Measurements from ENCODE around the gene TECPR1. TPM values are rescaled to one million over a fixed set of nuclear protein-coding genes. Genes with fewer than 3 reads are reported as not detected.

The TECPR1 gene
- polyA plus RNA-seq, 2 donors = 8.4 to 17.1 TPM

- WGBS, 2 donors = 21 to 29% methylated on average over 20 of the region's 20 CpGs
- no peaks in the 10 kb centered on the region for H3K9me3 ChIP-seq (ENCODE audit: control insufficient read depth in 2 of 2, insufficient read depth in 1 of 2, low read depth in 1 of 2, low read length in 1 of 2)
Measured at GRCh38 chr7:98284335-98285036, 32.5 kb upstream of the TECPR1 start.

DNA sequence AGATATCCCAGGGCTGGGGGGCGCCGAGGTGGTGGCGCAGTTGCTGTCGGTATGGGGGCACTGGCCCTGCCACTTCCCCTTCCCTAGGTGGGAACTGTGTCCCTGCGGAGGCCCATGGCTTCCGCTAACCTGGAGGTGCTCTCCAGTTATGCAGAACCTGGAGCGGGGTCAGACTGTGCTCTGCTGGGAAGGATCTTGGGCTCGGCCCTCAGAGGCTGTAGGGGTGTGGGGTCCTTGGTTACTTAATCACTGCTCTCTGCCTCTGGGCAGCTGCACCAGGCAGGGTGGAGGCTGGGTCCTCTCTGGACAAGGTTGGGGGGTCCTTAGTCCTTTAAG is 31.8 kb upstream of the TECPR1 start:
- peak overlapping the region; percentile 65 to 86 for H3K4me3 ChIP-seq (ENCODE audit: low read depth in 1 of 2, low read length in 2 of 2)
- H3K27me3 ChIP-seq (ENCODE audit: control insufficient read depth in 1 of 2, insufficient read depth in 2 of 2, low read length in 2 of 2) = no peaks in the 10 kb centered on the region
- H3K36me3 ChIP-seq (ENCODE audit: control insufficient read depth in 2 of 2, insufficient read depth in 2 of 2, low read length in 1 of 2) = peaks cover 0 to 5% of the 10 kb centered on the region in 2 donors
- H3K4me1 ChIP-seq (ENCODE audit: control insufficient read depth in 2 of 2, insufficient read depth in 2 of 2, low read length in 1 of 2) = peaks cover 28 to 48% of the 10 kb centered on the region in 2 donors
- peak overlapping the region; percentile 85 to 86 for H3K27ac ChIP-seq (ENCODE audit: low read depth in 2 of 2, low read length in 1 of 2)
- no peaks in the 10 kb centered on the region for H3K9me3 ChIP-seq (ENCODE audit: control insufficient read depth in 2 of 2, insufficient read depth in 1 of 2, low read depth in 1 of 2, low read length in 1 of 2)
- 70 to 79% methylated on average over 8 of the region's 8 CpGs for WGBS, 2 donors

More at GRCh38 chr7:98284335-98285036, 32.5 kb upstream of the TECPR1 start:
- Histone ChIP-seq H3K4me3 (ENCODE audit: low read depth in 1 of 2, low read length in 2 of 2) (peak overlapping the region; percentile 65 to 86), H3K27me3 (ENCODE audit: control insufficient read depth in 1 of 2, insufficient read depth in 2 of 2, low read length in 2 of 2) (no peaks in the 10 kb centered on the region), H3K4me1 (ENCODE audit: control insufficient read depth in 2 of 2, insufficient read depth in 2 of 2, low read length in 1 of 2) (peaks cover 28 to 51% of the 10 kb centered on the region in 2 donors), H3K27ac (ENCODE audit: low read depth in 2 of 2, low read length in 1 of 2) (peak overlapping the region; percentile 85 to 86), H3K36me3 (ENCODE audit: control insufficient read depth in 2 of 2, insufficient read depth in 2 of 2, low read length in 1 of 2) (peaks cover 0 to 5% of the 10 kb centered on the region in 2 donors)

DNA sequence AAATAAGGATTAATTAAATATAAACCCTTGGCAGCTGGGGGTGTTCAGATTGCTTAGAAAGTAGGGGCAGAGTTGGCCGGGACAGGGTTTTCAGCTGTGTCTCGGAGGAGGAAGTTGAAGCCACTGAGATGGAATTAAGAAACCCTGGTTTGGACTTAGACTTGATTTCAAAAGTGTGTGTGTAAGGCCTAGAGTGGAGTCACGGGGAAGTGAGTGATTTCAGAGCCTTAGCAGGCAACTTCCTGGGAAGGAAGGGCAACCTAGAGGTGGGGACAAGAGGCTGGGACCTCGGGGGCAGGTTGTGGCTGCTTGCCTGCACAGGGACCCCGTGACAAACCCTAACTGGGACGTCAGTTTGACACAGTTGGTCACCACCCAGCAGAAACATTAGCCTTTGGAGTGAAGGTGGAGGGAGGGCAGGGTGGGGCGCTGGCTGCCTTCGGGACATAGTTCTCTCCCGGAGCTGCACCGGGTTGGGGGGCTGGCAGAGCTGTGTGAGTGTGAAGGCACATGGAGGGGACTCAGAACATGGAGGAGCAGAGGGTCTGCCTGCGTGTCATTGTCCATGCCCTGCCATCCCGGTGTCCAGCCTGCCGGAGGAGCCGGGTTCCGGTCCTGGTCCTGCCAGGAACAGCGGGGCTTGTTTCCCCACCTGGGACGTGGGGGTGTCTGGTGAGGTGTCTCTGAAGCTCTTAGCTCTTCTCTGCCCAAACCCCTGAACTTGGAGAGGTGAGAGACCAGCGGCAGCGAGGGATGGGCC is 31.3 kb upstream of the TECPR1 start:
- Histone ChIP-seq H3K36me3 (ENCODE audit: control insufficient read depth in 2 of 2, insufficient read depth in 2 of 2, low read length in 1 of 2) (peaks cover 0 to 5% of the 10 kb centered on the region in 2 donors), H3K27me3 (ENCODE audit: control insufficient read depth in 1 of 2, insufficient read depth in 2 of 2, low read length in 2 of 2) (no peaks in the 10 kb centered on the region), H3K4me1 (ENCODE audit: control insufficient read depth in 2 of 2, insufficient read depth in 2 of 2, low read length in 1 of 2) (peaks cover 28 to 48% of the 10 kb centered on the region in 2 donors), H3K27ac (ENCODE audit: low read depth in 2 of 2, low read length in 1 of 2) (peak overlapping the region; percentile 85 to 86), H3K9me3 (ENCODE audit: control insufficient read depth in 2 of 2, insufficient read depth in 1 of 2, low read depth in 1 of 2, low read length in 1 of 2) (no peaks in the 10 kb centered on the region), H3K4me3 (ENCODE audit: low read depth in 1 of 2, low read length in 2 of 2) (peak overlapping the region; percentile 65 to 86)
- WGBS, 2 donors = 42 to 53% methylated on average over 19 of the region's 19 CpGs

DNA sequence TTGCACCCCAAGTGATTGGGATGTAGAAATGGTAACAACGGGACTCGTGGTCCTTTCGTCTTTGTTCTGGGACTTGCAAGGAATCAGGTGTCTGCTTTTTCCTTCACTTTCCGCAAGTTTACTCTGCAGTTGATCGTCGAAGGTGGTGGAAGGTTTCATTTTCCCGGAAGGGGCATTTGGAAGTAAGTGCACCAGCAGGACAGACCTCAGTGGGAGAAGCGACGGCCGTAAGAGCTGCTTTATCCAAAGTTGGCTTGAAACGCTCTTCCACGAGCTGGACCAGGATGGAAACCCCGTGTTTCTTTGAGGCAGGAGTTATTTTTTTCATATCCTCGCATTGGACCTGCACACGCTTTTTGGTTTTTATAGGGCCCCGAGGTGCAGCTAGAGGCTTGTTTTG is 30.7 kb upstream of the TECPR1 start:
- 26 to 32% methylated on average over 16 of the region's 16 CpGs for WGBS, 2 donors
- peaks cover 0 to 3% of the 10 kb centered on the region in 2 donors for H3K36me3 ChIP-seq (ENCODE audit: control insufficient read depth in 2 of 2, insufficient read depth in 2 of 2, low read length in 1 of 2)
- H3K4me1 ChIP-seq (ENCODE audit: control insufficient read depth in 2 of 2, insufficient read depth in 2 of 2, low read length in 1 of 2) = peaks cover 28 to 42% of the 10 kb centered on the region in 2 donors

GRCh38 chr7:98281757-98282606 is 29.9 kb upstream of the TECPR1 start:
- H3K36me3 ChIP-seq (ENCODE audit: control insufficient read depth in 2 of 2, insufficient read depth in 2 of 2, low read length in 1 of 2) = peaks cover 0 to 3% of the 10 kb centered on the region in 2 donors
- peak overlapping the region; percentile 65 to 86 for H3K4me3 ChIP-seq (ENCODE audit: low read depth in 1 of 2, low read length in 2 of 2)
- H3K4me1 ChIP-seq (ENCODE audit: control insufficient read depth in 2 of 2, insufficient read depth in 2 of 2, low read length in 1 of 2) = peaks cover 23 to 35% of the 10 kb centered on the region in 2 donors
- H3K27me3 ChIP-seq (ENCODE audit: control insufficient read depth in 1 of 2, insufficient read depth in 2 of 2, low read length in 2 of 2) = no peaks in the 10 kb centered on the region
- 2 to 3% methylated on average over 57 to 77 of the region's 77 CpGs for WGBS, 2 donors
- H3K9me3 ChIP-seq (ENCODE audit: control insufficient read depth in 2 of 2, insufficient read depth in 1 of 2, low read depth in 1 of 2, low read length in 1 of 2) = no peaks in the 10 kb centered on the region
- peak overlapping the region; percentile 85 to 86 for H3K27ac ChIP-seq (ENCODE audit: low read depth in 2 of 2, low read length in 1 of 2)

More for the DNA sequence above, 30.7 kb upstream of the TECPR1 start:
- Histone ChIP-seq H3K4me3 (ENCODE audit: low read depth in 1 of 2, low read length in 2 of 2) (peak overlapping the region; percentile 65 to 86), H3K27me3 (ENCODE audit: control insufficient read depth in 1 of 2, insufficient read depth in 2 of 2, low read length in 2 of 2) (no peaks in the 10 kb centered on the region), H3K27ac (ENCODE audit: low read depth in 2 of 2, low read length in 1 of 2) (peak overlapping the region; percentile 85 to 86), H3K9me3 (ENCODE audit: control insufficient read depth in 2 of 2, insufficient read depth in 1 of 2, low read depth in 1 of 2, low read length in 1 of 2) (no peaks in the 10 kb centered on the region)

DNA sequence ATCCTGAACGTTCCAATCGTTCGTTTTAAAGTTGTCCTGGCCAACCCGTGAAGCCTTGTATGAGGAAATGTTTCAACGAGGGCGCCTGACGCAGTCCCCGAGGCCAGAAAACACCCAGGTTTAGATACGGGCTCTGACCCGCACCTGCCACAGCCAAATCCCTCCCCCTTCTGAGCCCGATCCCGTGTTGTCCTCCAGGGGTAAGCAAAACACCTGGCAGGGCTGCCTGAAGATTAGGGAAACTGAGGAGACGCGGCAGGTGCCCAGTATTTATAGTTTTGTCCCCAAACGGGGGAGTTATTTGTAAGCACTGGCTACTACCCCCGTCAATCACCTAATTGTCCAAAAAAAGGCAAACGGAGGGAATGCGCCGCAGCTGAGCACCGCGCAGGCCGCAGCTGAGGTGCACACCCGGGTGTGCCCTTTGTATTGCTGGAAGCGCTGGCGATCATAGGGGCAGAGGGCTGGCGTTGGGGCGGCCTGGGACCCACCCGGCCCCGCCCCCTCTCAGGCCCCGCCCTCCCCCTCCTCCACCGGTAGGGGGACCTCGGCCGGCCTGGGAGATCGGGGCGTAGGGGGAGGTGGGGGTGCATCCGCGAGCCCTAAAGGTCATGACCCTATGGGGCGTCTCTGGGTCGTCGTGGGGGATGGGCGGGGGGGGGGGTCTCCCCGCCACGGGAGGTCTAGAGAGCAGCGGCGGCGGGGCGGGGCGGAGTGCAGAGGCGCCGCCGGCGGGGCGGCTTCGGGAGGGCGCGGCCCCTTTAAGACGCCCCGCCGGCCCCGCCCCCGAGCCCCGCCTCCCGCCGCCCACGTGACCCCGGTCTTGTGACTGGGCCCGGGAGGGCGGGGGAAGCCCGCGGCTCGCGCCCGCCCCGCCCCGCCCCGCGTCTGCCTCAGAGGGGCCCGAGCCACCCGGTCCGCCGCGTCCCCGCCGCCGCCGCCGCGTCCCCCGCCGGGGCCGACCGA is 29.0 kb upstream of the TECPR1 start, which contains the start of gene BRI3:
BRI3 (plus strand) TSS at position 896 of the 966 bp plus-strand sequence. CDS start 110 bp downstream, outside the sequence.
- peaks cover 0 to 3% of the 10 kb centered on the region in 2 donors for H3K36me3 ChIP-seq (ENCODE audit: control insufficient read depth in 2 of 2, insufficient read depth in 2 of 2, low read length in 1 of 2)
- H3K4me3 ChIP-seq (ENCODE audit: low read depth in 1 of 2, low read length in 2 of 2) = peak within 1 kb of the TSS; percentile 65 to 86
- no peaks in the 10 kb centered on the region for H3K27me3 ChIP-seq (ENCODE audit: control insufficient read depth in 1 of 2, insufficient read depth in 2 of 2, low read length in 2 of 2)
- H3K4me1 ChIP-seq (ENCODE audit: control insufficient read depth in 2 of 2, insufficient read depth in 2 of 2, low read length in 1 of 2) = peaks cover 17 to 27% of the 10 kb centered on the region in 2 donors
- H3K27ac ChIP-seq (ENCODE audit: low read depth in 2 of 2, low read length in 1 of 2) = peak within 1 kb of the TSS; percentile 91 to 94
- no peaks in the 10 kb centered on the region for H3K9me3 ChIP-seq (ENCODE audit: control insufficient read depth in 2 of 2, insufficient read depth in 1 of 2, low read depth in 1 of 2, low read length in 1 of 2)
- 1% methylated on average over 40 to 91 of the region's 92 CpGs for WGBS, 2 donors

- peaks cover 9 to 19% of the 10 kb centered on the region in 2 donors for H3K4me1 ChIP-seq (ENCODE audit: control insufficient read depth in 2 of 2, insufficient read depth in 2 of 2, low read length in 1 of 2)
- H3K4me3 ChIP-seq (ENCODE audit: low read depth in 1 of 2, low read length in 2 of 2) = peak overlapping the region in 1 of 2 donors; percentile 86
- 41 to 45% methylated on average over 7 of the region's 7 CpGs for WGBS, 2 donors
Measured at GRCh38 chr7:98280296-98280695, 28.3 kb upstream of the TECPR1 start.

GRCh38 chr7:98278936-98279335 is 26.9 kb upstream of the TECPR1 start:
- WGBS, 2 donors = 73 to 77% methylated on average over 4 of the region's 4 CpGs
- no peaks in the 10 kb centered on the region for H3K27me3 ChIP-seq (ENCODE audit: control insufficient read depth in 1 of 2, insufficient read depth in 2 of 2, low read length in 2 of 2)
- no peak overlapping the region for H3K4me3 ChIP-seq (ENCODE audit: low read depth in 1 of 2, low read length in 2 of 2)
- no peaks in the 10 kb centered on the region for H3K9me3 ChIP-seq (ENCODE audit: control insufficient read depth in 2 of 2, insufficient read depth in 1 of 2, low read depth in 1 of 2, low read length in 1 of 2)
- H3K36me3 ChIP-seq (ENCODE audit: control insufficient read depth in 2 of 2, insufficient read depth in 2 of 2, low read length in 1 of 2) = no peaks in the 10 kb centered on the region
- no peak overlapping the region for H3K27ac ChIP-seq (ENCODE audit: low read depth in 2 of 2, low read length in 1 of 2)
- H3K4me1 ChIP-seq (ENCODE audit: control insufficient read depth in 2 of 2, insufficient read depth in 2 of 2, low read length in 1 of 2) = peaks cover 6% of the 10 kb centered on the region in 2 donors

More at GRCh38 chr7:98280296-98280695, 28.3 kb upstream of the TECPR1 start:
- Histone ChIP-seq H3K27me3 (ENCODE audit: control insufficient read depth in 1 of 2, insufficient read depth in 2 of 2, low read length in 2 of 2) (no peaks in the 10 kb centered on the region), H3K36me3 (ENCODE audit: control insufficient read depth in 2 of 2, insufficient read depth in 2 of 2, low read length in 1 of 2) (no peaks in the 10 kb centered on the region), H3K9me3 (ENCODE audit: control insufficient read depth in 2 of 2, insufficient read depth in 1 of 2, low read depth in 1 of 2, low read length in 1 of 2) (no peaks in the 10 kb centered on the region), H3K27ac (ENCODE audit: low read depth in 2 of 2, low read length in 1 of 2) (peak overlapping the region; percentile 91 to 94)
